SJSA1 (cell line): Measurements from ENCODE around the gene RNF130. TPM values are rescaled to one million over a fixed set of nuclear protein-coding genes. Genes with fewer than 3 reads are reported as not detected.
"Not testable (repeated sequence)": the region's sequence is repeated elsewhere in the genome, so short reads cannot be mapped to it uniquely, and the experiment has no call there.

Experiments
- DNase-seq, 2 experiments: peaks; one replicate each; pipeline ENCODE4 v3.0.0-alpha.2; 2015 to 2020; ENCODE audit warnings: low spot score in 2 of 2, low read depth in 1 of 2
- H3K27ac ChIP-seq: fragments of 250-450 bp; sonication (Bioruptor Pico); 2 replicates; pipeline ENCODE4 v1.5.1; 2020; ENCODE audit warnings: mild to moderate bottlenecking, moderate library complexity
- H3K27me3 ChIP-seq: fragments of 250-450 bp; sonication (Bioruptor Pico); replicated peaks from 2 replicates; pipeline ENCODE4 v1.5.1; 2020; ENCODE audit warnings: mild to moderate bottlenecking, moderate library complexity
- H3K36me3 ChIP-seq: fragments of 250-450 bp; sonication (Bioruptor Pico); 2 replicates; pipeline ENCODE4 v1.5.1; 2020; ENCODE audit warnings: mild to moderate bottlenecking
- H3K4me1 ChIP-seq: fragments of 250-450 bp; sonication (Bioruptor Pico); replicated peaks from 2 replicates; pipeline ENCODE4 v1.6.1; 2021; ENCODE audit warnings: mild to moderate bottlenecking
- H3K4me3 ChIP-seq: fragments of 250-450 bp; sonication (Bioruptor Pico); 2 replicates; pipeline ENCODE4 v1.5.1; 2020; ENCODE audit warnings: mild to moderate bottlenecking
- H3K9me3 ChIP-seq: fragments of 250-450 bp; sonication (Bioruptor Pico); replicated peaks from 2 replicates; pipeline ENCODE4 v1.5.1; 2020; ENCODE audit warnings: mild to moderate bottlenecking
- total RNA-seq: library from RNA; depleted of rRNA; stranded (reverse); fragments of >200 nt; shearing (Covaris generic); gene quantifications from 2 replicates; pipeline ENCODE4 v1.2.3, GENCODE V29; 2014

Gene RNF130
- total RNA-seq, 1 experiment from 2014 or later: 0.61 TPM

DNA sequence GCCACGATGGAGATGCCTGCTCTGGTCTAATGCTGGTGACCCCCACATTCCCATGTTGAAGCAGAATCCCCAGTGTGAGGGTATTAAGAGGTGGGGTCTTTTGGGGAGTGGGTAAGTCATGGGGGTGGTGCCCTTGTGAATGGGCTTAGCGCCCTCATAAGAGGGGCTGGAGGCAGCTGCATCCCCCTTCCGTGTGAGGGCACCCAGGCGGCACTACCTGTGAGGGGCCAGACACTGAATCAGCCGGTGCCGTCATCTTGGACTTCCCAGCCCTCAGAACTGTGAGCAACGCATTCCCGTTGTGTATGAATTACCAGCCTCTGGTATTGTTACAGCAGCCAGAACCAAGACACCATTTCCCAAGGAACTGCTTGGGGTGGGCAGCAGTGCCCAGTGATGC, 27.0 kb upstream of the RNF130 start:
- H3K9me3 ChIP-seq: peaks cover 6% of the 10 kb centered on the region; the same call in 1 of the 2 replicates
- H3K27ac ChIP-seq: no peak overlapping the region
- no peak for DNase-seq
- no peak overlapping the region for H3K4me3 ChIP-seq
- no peaks in the 10 kb centered on the region for H3K27me3 ChIP-seq
- no peaks in the 10 kb centered on the region for H3K36me3 ChIP-seq
- no peaks in the 10 kb centered on the region for H3K4me1 ChIP-seq

DNA sequence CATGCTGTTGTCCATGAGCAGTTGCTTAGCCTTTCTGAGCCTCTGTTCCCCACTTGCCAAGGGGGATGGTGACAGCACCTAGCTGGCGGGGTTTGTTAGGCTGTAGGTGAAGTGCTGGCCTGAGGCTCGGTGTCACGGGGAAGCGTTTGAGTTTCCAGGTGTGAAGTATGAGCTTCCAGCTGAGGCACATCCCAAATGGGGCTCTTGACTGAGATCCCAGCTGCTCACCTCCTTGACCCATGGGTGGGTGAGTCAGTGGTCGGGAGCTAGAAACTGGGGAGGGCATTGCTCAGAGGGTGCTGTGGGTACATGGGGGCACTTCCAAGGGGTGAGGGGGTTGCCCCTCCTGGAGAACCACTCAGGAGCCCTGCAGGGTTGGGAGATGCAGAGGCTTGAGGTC, 26.4 kb upstream of the RNF130 start:
- H3K27me3 ChIP-seq: no peaks in the 10 kb centered on the region
- peaks cover 6% of the 10 kb centered on the region; the same call in 1 of the 2 replicates for H3K9me3 ChIP-seq
- no peak overlapping the region for H3K4me3 ChIP-seq
- no peaks in the 10 kb centered on the region for H3K4me1 ChIP-seq
- H3K36me3 ChIP-seq: no peaks in the 10 kb centered on the region
- no peak for DNase-seq
- no peak overlapping the region for H3K27ac ChIP-seq

DNA sequence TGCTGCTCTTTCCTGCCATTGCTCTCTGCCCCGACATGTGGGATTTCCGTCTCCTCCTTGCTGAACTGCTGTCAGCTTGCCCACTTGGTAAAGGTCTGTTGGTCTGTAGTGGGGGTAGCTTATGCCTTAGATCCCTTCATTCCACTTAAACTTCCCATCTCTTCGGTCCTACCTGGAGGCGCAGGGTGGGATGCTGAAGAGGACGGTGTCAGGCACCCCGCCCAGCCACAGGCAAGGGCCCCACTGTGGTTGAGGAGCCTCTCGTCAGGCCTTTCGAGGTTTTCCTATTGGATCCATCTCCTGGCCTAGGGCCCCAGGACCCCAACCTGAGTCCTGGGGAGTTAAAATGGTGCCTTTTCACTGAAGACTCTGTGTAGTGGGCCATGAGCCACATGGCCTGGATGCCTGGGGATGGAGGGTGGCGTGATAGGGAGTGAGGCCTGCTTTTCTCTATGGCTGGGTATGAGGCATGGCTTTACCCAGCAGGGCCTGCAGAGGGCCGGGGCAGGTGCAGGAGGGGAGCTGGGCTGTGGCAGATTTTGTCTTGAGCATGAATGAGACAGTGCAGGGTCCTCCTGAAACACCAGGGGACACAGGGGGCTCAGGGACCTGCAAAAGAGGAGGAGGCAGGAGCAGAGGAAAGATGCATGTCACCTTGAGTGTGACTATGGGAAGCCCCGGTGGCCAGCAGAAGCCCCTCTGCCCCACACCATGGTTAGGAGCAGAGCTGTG, 25.8 kb upstream of the RNF130 start:
- no peaks in the 10 kb centered on the region for H3K27me3 ChIP-seq
- H3K27ac ChIP-seq: no peak overlapping the region
- peaks cover 6% of the 10 kb centered on the region; the same call in 1 of the 2 replicates for H3K9me3 ChIP-seq
- DNase-seq: no peak
- H3K36me3 ChIP-seq: no peaks in the 10 kb centered on the region
- H3K4me3 ChIP-seq: no peak overlapping the region
- H3K4me1 ChIP-seq: no peaks in the 10 kb centered on the region

DNA sequence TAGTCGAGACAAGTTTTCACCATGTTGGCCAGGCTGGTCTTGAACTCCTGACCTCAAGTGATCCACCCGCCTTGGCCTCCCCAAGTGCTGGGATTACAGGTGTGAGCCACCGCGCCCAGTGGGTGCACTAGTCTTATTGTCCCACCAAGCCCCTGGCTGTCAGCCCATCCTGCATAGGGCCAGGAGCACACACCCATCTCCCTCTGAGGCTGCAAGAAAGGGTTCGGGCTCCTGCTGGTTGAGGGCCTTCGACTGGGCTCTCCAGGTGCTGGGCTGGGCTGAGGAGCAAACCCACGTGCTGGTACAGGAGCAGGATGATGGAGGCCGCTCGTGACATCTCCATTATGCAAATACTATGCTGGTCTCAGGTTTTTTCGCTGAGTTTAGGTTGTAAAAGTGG, 25.1 kb upstream of the RNF130 start:
- H3K27me3 ChIP-seq: no peaks in the 10 kb centered on the region
- no peak overlapping the region for H3K4me3 ChIP-seq
- DNase-seq: no peak
- peaks cover 6% of the 10 kb centered on the region; the same call in 1 of the 2 replicates for H3K9me3 ChIP-seq
- no peaks in the 10 kb centered on the region for H3K36me3 ChIP-seq
- no peaks in the 10 kb centered on the region for H3K4me1 ChIP-seq
- H3K27ac ChIP-seq: no peak overlapping the region

DNA sequence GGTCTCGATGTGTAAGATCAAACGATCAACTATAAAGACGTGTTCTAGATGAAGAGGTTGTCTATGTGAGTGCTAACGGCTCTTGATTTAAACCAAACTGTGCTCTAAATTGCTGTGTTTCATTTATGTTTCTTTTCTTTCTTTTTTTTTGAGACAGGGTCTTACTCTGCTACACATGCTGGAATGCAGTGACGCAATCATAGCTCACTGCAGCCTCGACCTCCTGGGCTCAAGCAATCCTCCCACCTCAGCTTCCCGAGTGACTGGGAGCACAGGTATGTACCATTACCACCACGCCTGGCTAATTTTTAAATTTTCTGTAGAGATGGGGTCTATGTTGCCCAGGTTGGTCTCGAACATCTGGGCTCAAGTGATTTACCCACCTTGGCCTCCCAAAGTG, 24.0 kb upstream of the RNF130 start:
- H3K4me3 ChIP-seq: no peak overlapping the region
- no peaks in the 10 kb centered on the region for H3K36me3 ChIP-seq
- DNase-seq: no peak
- H3K27ac ChIP-seq: no peak overlapping the region
- H3K27me3 ChIP-seq: no peaks in the 10 kb centered on the region
- H3K4me1 ChIP-seq: no peaks in the 10 kb centered on the region
- peaks cover 6% of the 10 kb centered on the region; the same call in 1 of the 2 replicates for H3K9me3 ChIP-seq

DNA sequence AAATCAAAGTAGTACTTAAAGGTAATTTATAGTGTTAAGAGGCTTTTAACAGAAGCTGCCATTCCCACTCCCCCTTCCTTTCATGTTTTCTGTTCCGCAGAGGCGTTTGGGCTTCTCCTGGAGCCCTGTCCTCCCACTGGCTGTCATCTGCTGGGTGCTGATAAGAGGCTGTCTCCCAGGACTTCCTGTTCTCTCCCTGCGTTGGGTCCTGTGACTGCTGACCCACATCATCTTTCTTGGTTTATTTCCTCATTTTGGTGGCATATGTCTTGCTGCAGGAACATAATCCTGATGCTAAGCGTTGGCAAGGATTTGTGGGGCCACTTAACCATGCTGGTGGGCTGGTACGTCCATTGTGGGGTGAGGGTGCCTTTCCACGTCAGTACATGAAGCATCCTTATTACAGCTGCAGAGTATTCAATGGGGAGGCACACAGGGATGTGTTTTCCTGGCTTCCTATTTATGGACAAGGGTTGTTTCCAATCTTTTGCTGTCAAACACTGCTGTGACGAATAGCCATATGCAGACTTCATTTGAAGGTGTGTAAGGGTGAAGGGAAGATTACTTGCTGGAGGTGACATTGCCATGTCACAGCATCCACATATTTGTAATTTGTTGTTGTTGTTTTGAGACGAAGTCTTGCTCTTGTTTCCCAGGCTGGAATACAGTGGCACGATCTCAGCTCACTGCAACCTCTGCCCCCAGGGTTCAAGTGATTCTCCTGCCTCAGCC, 22.3 kb upstream of the RNF130 start:
- H3K9me3 ChIP-seq: peaks cover 6% of the 10 kb centered on the region; the same call in 1 of the 2 replicates
- DNase-seq: no peak

DNA sequence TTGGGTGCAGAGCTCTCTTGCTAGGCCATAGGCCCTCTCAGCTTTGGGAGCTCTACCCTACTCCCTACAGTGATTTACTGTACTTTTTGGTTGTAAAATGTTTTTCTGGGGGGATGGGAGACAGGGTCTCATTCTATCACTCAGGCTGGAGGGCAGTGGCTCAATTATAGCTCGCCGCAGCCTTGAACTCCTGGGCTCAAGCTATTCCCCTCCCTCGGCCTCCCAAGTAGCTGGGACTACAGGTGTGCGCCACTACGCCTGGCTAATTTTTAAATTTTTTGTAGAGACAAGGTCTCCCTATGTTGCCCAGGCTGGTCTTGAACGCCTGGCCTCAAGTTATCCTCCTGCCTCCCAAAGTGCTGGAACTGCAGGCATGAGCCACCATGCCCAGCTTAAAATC, 21.7 kb upstream of the RNF130 start:
- no peak for DNase-seq
- H3K4me3 ChIP-seq: no peak overlapping the region
- peaks cover 6% of the 10 kb centered on the region; the same call in 1 of the 2 replicates for H3K9me3 ChIP-seq
- H3K27me3 ChIP-seq: no peaks in the 10 kb centered on the region
- no peaks in the 10 kb centered on the region for H3K4me1 ChIP-seq
- H3K27ac ChIP-seq: no peak overlapping the region
- H3K36me3 ChIP-seq: no peaks in the 10 kb centered on the region

More for the DNA sequence above, 22.3 kb upstream of the RNF130 start:
- no peaks in the 10 kb centered on the region for H3K27me3 ChIP-seq
- no peak overlapping the region for H3K4me3 ChIP-seq
- H3K4me1 ChIP-seq: no peaks in the 10 kb centered on the region
- H3K36me3 ChIP-seq: no peaks in the 10 kb centered on the region
- H3K27ac ChIP-seq: no peak overlapping the region

DNA sequence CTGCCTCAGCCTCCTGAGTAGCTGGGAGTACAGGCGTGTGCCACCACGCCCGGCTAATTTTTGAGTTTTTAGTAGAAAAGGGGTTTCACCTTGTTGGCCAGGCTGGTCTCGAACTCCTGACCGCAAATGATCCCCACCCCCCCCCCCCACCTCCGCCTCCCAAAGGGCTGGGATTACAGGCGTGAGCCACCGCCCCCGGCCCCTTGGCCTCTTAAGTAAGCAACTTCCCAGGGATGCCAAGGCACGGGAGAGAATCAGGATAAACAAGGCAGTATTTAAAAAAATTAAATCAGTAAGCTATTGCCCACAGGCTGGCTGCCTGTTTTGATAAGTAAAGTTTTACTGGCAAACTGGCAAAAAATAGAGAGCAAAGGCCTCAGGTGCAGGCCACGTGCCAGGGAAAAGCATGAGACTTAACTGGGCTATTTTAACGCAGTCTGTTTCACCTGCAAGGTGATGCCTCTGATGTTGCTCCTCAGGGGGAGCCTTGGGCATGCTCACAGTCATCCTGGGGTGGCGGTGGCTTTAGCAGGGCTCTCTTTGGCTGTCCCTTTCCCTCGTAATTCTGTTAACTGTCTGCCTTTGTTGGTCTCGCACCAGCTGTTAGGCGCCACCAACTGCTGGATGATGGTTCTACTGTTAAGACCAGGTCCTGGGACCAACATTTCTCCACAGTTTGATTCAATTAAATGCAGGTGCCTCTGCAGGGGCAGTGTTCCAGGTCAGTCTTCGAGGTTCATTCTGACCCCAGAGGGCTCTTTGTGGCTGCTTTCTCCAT, 19.4 kb upstream of the RNF130 start:
- Histone ChIP-seq H3K27ac (no peak overlapping the region), H3K4me3 (no peak overlapping the region), H3K36me3 (no peaks in the 10 kb centered on the region), H3K4me1 (no peaks in the 10 kb centered on the region), H3K27me3 (no peaks in the 10 kb centered on the region), H3K9me3 (peaks cover 3% of the 10 kb centered on the region; the same call in 1 of the 2 replicates)
- DNase-seq: no peak

DNA sequence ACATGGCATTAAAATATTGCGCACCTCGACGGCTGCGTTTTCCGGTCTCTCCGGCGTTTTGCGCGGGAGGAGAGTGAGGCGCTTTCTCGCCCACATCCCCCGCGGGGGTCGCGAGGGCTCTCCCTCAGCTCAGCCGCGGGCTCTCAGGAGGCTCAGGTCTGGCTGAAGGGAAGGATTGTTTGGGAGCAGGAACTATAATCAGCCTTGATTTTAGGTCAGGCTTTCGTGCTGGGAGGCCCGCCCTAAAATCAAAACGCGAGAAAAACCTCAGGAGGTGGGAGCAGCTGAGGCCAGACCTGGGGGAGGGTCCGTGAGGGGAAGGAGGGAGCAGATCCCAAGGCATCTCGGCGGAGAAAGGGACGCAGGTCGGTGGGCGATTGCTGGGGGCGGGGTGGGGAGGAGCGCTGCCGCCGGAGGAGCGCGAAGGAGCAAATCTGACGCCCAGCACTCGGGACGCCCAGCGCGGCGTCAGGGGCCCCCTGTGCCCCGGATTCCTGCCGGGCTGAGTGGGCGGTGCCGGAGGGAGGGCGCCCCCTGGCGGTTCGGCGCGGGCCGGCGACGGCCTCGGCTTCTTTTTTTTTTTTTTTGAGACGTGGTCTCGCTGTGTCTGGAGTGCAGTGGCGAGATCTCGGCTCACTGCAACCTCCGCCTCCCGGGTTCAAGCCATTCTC, 18.7 kb upstream of the RNF130 start:
- H3K4me1 ChIP-seq: no peaks in the 10 kb centered on the region
- H3K4me3 ChIP-seq: 0 out of 2 replicates have a peak overlapping the region, but pooled peaks have one; percentile 8
- DNase-seq: peak in 1 of 2 experiments; percentile 50
- H3K27me3 ChIP-seq: no peaks in the 10 kb centered on the region
- no peak overlapping the region for H3K27ac ChIP-seq
- no peaks in the 10 kb centered on the region for H3K36me3 ChIP-seq
- H3K9me3 ChIP-seq: peaks cover 3% of the 10 kb centered on the region; the same call in 1 of the 2 replicates

DNA sequence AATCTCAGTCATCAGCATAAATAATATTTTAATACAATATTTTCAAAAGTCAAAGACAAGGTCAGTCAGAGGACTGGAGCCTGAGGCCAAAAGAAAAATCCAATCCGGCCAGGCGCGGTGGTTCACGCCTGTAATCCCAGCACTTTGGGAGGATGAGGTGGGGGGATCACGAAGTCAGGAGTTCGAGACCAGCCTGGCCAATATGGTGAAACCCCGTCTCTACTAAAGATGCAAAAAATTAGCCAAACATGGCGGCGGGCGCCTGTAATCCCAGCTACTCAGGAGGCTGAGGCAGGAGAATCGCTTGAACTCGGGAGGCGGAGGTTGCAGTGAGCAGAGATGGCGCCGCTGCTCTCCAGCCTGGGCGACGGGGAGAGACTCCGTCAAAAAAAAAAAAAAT, 18.1 kb upstream of the RNF130 start:
- not testable (repeated sequence) for H3K4me3 ChIP-seq, H3K27me3 ChIP-seq, H3K27ac ChIP-seq, H3K4me1 ChIP-seq, DNase-seq, H3K36me3 ChIP-seq, H3K9me3 ChIP-seq

DNA sequence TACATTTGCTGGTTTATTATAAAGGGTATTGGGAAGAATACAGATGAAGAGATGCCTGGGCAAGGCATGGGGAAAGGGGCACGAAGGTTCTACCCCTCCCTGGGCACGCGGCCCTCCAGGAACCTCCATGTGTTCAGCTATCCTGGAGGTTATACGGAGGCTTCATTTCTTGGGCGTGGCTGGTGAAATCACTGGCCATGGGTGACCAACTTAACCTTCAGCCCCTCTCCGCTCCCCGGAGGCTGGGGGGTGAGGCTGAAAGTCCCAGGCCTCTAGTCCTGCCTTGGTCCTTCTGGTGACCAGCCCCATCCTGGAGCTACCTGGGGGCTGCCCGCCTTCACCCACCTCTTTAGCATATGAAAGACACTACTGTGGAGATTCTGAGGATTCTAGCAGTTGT, 17.0 kb upstream of the RNF130 start:
- H3K36me3 ChIP-seq: no peaks in the 10 kb centered on the region
- no peak overlapping the region for H3K4me3 ChIP-seq
- no peak for DNase-seq
- H3K9me3 ChIP-seq: no peaks in the 10 kb centered on the region; the same call in 1 of the 2 replicates
- no peak overlapping the region for H3K27ac ChIP-seq
- H3K27me3 ChIP-seq: no peaks in the 10 kb centered on the region; the same call in 1 of the 2 replicates
- H3K4me1 ChIP-seq: no peaks in the 10 kb centered on the region

DNA sequence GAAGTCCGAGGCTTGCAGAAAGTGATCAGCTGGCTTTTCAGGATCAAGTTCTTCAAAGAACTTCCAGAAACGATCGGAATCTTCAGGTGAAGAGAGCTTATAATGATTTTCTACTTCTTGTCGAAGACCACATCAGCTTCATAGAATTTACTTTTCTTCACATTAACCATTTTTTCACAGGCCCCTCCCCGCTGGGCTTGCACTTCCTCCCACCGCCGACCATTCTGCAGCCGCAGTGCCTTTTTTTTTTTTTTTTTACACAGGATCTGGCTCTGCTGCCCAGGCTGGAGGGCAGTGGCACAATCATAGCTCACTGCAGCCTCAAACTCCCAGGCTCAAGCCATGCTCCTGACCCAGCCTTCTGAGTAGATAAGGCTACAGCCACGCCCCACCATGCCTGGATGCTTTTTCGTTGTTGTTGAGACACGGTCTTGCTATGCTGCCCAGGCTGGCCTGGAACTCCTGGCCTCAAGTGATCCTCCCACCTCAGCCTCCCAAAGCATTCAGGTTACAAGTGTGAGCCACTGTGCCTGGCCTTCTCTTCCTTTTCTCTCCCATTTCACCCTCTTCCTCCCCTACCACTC, 15.3 kb upstream of the RNF130 start:
- Histone ChIP-seq H3K27me3 (no peaks in the 10 kb centered on the region; the same call in 1 of the 2 replicates), H3K36me3 (no peaks in the 10 kb centered on the region), H3K27ac (no peak overlapping the region), H3K4me1 (no peaks in the 10 kb centered on the region), H3K9me3 (no peaks in the 10 kb centered on the region; the same call in 1 of the 2 replicates), H3K4me3 (no peak overlapping the region)
- DNase-seq: no peak

DNA sequence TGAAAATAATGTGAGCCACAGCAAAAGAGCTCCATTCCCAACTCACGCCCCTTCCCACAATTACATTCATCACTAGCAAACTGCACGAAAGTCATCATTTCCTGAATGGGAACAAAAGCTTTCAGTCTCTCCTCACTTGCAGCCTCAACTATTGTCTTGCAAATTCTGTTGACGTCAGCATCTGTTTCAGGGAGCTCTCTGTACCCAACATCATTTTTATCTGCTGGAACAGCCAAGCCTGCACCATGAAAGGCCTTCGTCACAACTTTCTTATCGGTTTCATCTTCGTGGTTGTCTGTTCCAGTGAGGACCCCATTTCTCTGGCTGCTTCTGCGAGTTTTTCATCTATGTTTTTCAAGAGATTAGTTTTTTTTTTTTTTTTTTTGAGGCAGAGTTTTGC, 14.3 kb upstream of the RNF130 start:
- DNase-seq: no peak
- Histone ChIP-seq H3K27ac (no peak overlapping the region), H3K4me1 (no peaks in the 10 kb centered on the region), H3K36me3 (no peaks in the 10 kb centered on the region), H3K9me3 (no peaks in the 10 kb centered on the region), H3K27me3 (no peaks in the 10 kb centered on the region; the same call in 1 of the 2 replicates), H3K4me3 (no peak overlapping the region)
